Cardiac fibroblast (primary cell): ENCODE results near the gene PIK3AP1.
A peak's percentile ranks its signal among the peaks of the same experiment; 100 is the strongest.

Source experiments
- DNase-seq, 2 donors: peaks; one replicate each; pipeline versions ENCODE4 v3.0.0 to v3.0.0-alpha.2; 2010; ENCODE audit warnings: low read depth in 2 of 2
- H3K4me3 ChIP-seq, 2 donors: replicated peaks in 1 of 2; 1 replicate in 1 of 2; 2 replicates in 1 of 2; pipeline ENCODE4 v1.5.1; 2011; ENCODE audit warnings: low read depth in 2 of 2, low read length in 2 of 2, mild to moderate bottlenecking in 2 of 2, moderate library complexity in 1 of 2
- CTCF ChIP-seq: IDR thresholded peaks from one replicate; pipeline ENCODE4 v1.5.1; 2011; ENCODE audit warnings: low read depth, mild to moderate bottlenecking, low read length, inconsistent platforms

Gene PIK3AP1

GRCh38 chr10:96619120-96619519 lies 101.2 kb downstream of the PIK3AP1 start:
- TF ChIP-seq CTCF = no peak
- no peak for DNase-seq
- H3K4me3 ChIP-seq = no peak overlapping the region

- no peak for TF ChIP-seq CTCF
- peak; percentile 29 to 71 for DNase-seq
- H3K4me3 ChIP-seq = no peak overlapping the region
Observed at GRCh38 chr10:96618653-96619052, 101.7 kb downstream of the PIK3AP1 start.

DNA sequence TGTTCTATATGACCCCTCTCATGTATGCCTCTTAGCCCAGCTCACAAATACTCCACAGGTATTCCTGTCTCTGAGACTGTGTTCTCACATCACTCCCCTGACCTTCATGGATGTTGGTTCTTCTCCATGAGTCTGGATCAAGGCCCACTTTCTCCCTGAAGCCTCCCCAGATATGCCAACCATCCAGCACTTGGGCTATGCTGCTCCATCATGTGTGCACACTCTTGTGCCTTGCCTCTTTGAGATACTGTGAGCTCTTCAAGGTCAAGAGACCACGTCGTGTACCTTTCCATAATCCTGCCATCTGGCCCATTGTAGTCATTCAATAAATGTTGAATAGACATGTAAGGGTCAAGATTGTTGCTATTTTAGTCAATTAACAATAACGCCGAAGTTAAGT lies 103.4 kb downstream of the PIK3AP1 start:
- no peak overlapping the region for H3K4me3 ChIP-seq
- no peak for DNase-seq
- TF ChIP-seq CTCF = no peak

- DNase-seq = peak; percentile 12 to 81
- H3K4me3 ChIP-seq = no peak overlapping the region
- TF ChIP-seq CTCF = no peak
Observed at GRCh38 chr10:96614515-96614914, 105.8 kb downstream of the PIK3AP1 start.

GRCh38 chr10:96613576-96613975 lies 106.7 kb downstream of the PIK3AP1 start:
- no peak for TF ChIP-seq CTCF
- H3K4me3 ChIP-seq = no peak overlapping the region
- DNase-seq = peak in 1 of 2 donors; percentile 15

- DNase-seq = no peak
- no peak for TF ChIP-seq CTCF
- H3K4me3 ChIP-seq = no peak overlapping the region
Observed at GRCh38 chr10:96612055-96612830, 108.1 kb downstream of the PIK3AP1 start.

DNA sequence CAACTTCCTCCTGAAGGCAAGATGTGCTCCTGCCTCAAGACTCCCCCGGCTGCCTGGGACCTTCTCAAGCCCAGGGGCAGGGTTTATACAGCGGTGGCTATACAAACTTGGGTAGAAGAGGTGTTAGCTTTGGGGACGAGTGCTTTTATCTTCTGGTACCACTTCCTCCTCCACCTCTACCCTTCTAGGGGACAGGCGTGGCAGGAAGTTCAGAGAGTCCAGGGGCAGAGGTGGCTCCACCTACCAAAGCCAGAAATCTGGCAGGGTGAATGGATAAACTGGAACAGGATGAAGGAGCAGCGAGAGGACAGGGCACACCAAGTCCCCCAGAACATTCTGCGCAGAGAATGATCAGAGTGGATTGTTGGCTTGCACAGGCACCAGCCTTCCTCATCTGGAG lies 109.5 kb downstream of the PIK3AP1 start:
- H3K4me3 ChIP-seq = no peak overlapping the region
- TF ChIP-seq CTCF = no peak
- no peak for DNase-seq
